ENCODE measurements around the gene AGBL4.

- TF ChIP-seq CTCF (IDR thresholded peaks at IDR 0.05; ENCODE audit: borderline replicate concordance, extremely low read depth, low read length, poor library complexity, severe bottlenecking) (no peak), EZH2 (IDR thresholded peaks at IDR 0.05; ENCODE audit: borderline replicate concordance, low read depth, low read length, severe bottlenecking) (no peak)
These were observed 1342.1 kb downstream of the AGBL4 start for GRCh38 chr1:48681476-48682305.
